Measurements from ENCODE around the gene ISLR2. TPM values are rescaled to one million over a fixed set of nuclear protein-coding genes. Genes with fewer than 3 reads are reported as not detected.
A peak's percentile ranks its signal among the peaks of the same experiment; 100 is the strongest.

Gene ISLR2
- total RNA-seq, 4 donors from 2014 or later: 0.41 to 27.3 (median 1.4) TPM

DNA sequence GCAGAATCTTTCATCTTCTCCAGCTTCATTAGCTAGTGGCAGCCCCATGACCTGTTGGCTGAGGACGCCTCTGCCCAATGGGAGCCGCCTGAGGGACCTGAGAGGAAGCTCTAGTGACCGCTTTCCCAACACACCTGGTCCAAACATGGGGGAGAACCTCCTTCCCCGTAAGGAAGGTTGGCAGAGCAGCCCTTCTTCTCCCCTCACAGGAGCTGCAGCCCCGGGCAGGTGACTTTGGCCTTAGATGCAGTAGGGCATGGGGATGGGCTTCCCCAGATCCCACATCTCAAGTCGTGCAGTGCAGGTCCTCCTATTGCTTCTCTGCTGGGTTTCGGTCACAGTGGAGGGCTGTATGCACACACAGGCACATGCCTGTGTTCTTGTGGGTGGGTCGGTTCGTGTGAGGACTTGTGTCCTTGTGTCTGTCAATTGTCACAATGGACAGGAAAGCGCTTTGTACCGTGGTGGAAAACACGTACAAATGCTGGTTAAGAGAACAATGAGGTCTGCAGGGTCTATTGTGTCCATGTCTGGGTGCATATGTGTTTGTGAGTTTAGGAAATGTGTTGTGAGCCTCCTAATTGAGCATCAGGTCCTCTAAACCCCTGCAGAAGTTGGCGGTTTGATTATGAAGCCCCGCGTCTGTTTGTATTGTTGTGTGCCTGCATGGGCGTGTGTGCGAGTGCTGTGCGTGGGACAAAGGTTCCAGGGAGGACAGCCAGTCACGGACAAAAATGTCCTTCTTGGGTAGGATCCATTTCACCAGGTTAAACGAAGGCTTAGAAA, 1.4 kb downstream of the ISLR2 start:
- H3K36me3 ChIP-seq: no peaks in the 10 kb centered on the region
- H3K9me3 ChIP-seq: no peaks in the 10 kb centered on the region
- no peak for TF ChIP-seq POLR2AphosphoS5 (IDR thresholded peaks at IDR 0.05)
- TF ChIP-seq, protein P1, sequence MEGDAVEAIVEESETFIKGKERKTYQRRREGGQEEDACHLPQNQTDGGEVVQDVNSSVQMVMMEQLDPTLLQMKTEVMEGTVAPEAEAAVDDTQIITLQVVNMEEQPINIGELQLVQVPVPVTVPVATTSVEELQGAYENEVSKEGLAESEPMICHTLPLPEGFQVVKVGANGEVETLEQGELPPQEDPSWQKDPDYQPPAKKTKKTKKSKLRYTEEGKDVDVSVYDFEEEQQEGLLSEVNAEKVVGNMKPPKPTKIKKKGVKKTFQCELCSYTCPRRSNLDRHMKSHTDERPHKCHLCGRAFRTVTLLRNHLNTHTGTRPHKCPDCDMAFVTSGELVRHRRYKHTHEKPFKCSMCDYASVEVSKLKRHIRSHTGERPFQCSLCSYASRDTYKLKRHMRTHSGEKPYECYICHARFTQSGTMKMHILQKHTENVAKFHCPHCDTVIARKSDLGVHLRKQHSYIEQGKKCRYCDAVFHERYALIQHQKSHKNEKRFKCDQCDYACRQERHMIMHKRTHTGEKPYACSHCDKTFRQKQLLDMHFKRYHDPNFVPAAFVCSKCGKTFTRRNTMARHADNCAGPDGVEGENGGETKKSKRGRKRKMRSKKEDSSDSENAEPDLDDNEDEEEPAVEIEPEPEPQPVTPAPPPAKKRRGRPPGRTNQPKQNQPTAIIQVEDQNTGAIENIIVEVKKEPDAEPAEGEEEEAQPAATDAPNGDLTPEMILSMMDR (IDR thresholded peaks at IDR 0.05): no peak
- TF ChIP-seq POLR2A (IDR thresholded peaks at IDR 0.05): no peak
- TF ChIP-seq EP300 (IDR thresholded peaks at IDR 0.05; ENCODE audit: low read depth): no peak
- in situ Hi-C loops (cut with MboI; ENCODE audit: low pct_ligation_motif_present in 1 of 4, low pct_unique_long_range_greater_than_20kb in 1 of 4, low sequenced_read_pairs in 3 of 4) (loop anchor here in 1 of 4 donors (25.0 kb wide), 1 partner anchor 180 kb away; no protein-coding TSS in a partner anchor), intact Hi-C loops (cut with DNase I; ENCODE audit: low total_unique reads) (no loop called here)
- no peak overlapping the region for H3K27ac ChIP-seq
- no peak overlapping the region for H3K4me3 ChIP-seq
- 4 to 27% methylated on average over 5 to 20 of the region's 20 CpGs for WGBS, 2 donors (ENCODE audit: low coverage in 1 of 2)
- peaks cover 99% of the 10 kb centered on the region for H3K27me3 ChIP-seq
- H3K4me1 ChIP-seq: peaks cover 6 to 46% (median 20%) of the 10 kb centered on the region in 4 donors
- no peak for DNase-seq

DNA sequence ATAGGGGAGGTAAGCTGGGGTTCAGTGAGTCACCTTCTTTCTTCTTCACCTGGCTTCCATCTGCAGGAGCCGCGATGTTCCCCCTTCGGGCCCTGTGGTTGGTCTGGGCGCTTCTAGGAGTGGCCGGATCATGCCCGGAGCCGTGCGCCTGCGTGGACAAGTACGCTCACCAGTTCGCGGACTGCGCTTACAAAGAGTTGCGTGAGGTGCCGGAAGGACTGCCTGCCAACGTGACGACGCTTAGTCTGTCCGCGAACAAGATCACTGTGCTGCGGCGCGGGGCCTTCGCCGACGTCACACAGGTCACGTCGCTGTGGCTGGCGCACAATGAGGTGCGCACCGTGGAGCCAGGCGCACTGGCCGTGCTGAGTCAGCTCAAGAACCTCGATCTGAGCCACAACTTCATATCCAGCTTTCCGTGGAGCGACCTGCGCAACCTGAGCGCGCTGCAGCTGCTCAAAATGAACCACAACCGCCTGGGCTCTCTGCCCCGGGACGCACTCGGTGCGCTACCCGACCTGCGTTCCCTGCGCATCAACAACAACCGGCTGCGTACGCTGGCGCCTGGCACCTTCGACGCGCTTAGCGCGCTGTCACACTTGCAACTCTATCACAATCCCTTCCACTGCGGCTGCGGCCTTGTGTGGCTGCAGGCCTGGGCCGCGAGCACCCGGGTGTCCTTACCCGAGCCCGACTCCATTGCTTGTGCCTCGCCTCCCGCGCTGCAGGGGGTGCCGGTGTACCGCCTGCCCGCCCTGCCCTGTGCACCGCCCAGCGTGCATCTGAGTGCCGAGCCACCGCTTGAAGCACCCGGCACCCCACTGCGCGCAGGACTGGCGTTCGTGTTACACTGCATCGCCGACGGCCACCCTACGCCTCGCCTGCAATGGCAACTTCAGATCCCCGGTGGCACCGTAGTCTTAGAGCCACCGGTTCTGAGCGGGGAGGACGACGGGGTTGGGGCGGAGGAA, 2.6 kb downstream of the ISLR2 start:
- Histone ChIP-seq H3K27ac (no peak overlapping the region), H3K4me3 (no peak overlapping the region), H3K4me1 (peaks cover 7 to 45% (median 22%) of the 10 kb centered on the region in 4 donors), H3K36me3 (no peaks in the 10 kb centered on the region), H3K27me3 (peaks cover 100% of the 10 kb centered on the region), H3K9me3 (no peaks in the 10 kb centered on the region)
- WGBS, 2 donors (ENCODE audit: low coverage in 1 of 2): 44% methylated on average over 89 of the region's 90 CpGs; no CpG with 5 or more reads in 1 of the 2 donors
- no peak for TF ChIP-seq POLR2A (IDR thresholded peaks at IDR 0.05)
- in situ Hi-C loops (cut with MboI; ENCODE audit: low pct_ligation_motif_present in 1 of 4, low pct_unique_long_range_greater_than_20kb in 1 of 4, low sequenced_read_pairs in 3 of 4) (loop anchor here in 1 of 4 donors (25.0 kb wide), 1 partner anchor 179 kb away; no protein-coding TSS in a partner anchor), intact Hi-C loops (cut with DNase I; ENCODE audit: low total_unique reads) (no loop called here)
- DNase-seq: no peak

DNA sequence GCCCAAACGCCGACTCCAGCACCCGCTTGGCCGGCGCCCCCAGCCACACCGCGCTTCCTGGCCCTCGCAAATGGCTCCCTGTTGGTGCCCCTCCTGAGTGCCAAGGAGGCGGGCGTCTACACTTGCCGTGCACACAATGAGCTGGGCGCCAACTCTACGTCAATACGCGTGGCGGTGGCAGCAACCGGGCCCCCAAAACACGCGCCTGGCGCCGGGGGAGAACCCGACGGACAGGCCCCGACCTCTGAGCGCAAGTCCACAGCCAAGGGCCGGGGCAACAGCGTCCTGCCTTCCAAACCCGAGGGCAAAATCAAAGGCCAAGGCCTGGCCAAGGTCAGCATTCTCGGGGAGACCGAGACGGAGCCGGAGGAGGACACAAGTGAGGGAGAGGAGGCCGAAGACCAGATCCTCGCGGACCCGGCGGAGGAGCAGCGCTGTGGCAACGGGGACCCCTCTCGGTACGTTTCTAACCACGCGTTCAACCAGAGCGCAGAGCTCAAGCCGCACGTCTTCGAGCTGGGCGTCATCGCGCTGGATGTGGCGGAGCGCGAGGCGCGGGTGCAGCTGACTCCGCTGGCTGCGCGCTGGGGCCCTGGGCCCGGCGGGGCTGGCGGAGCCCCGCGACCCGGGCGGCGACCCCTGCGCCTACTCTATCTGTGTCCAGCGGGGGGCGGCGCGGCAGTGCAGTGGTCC, 3.5 kb downstream of the ISLR2 start:
- Histone ChIP-seq H3K4me3 (no peak overlapping the region), H3K27ac (no peak overlapping the region), H3K27me3 (peaks cover 99% of the 10 kb centered on the region), H3K36me3 (no peaks in the 10 kb centered on the region), H3K4me1 (peaks cover 5 to 38% (median 18%) of the 10 kb centered on the region in 4 donors), H3K9me3 (no peaks in the 10 kb centered on the region)
- in situ Hi-C loops (cut with MboI; ENCODE audit: low pct_ligation_motif_present in 1 of 4, low pct_unique_long_range_greater_than_20kb in 1 of 4, low sequenced_read_pairs in 3 of 4): loop anchor here in 1 of 4 donors (25.0 kb wide), 1 partner anchor 178 kb away; no protein-coding TSS in a partner anchor
- TF ChIP-seq POLR2AphosphoS5 (IDR thresholded peaks at IDR 0.05): no peak
- no peak for TF ChIP-seq EP300 (IDR thresholded peaks at IDR 0.05; ENCODE audit: low read depth)
- TF ChIP-seq, protein P1 (IDR thresholded peaks at IDR 0.05): no peak
- no peak for TF ChIP-seq POLR2A (IDR thresholded peaks at IDR 0.05)
- DNase-seq: no peak
- 28% methylated on average over 47 of the region's 71 CpGs; no CpG with 5 or more reads in 1 of the 2 donors for WGBS, 2 donors (ENCODE audit: low coverage in 1 of 2)
- intact Hi-C loops (cut with DNase I; ENCODE audit: low total_unique reads): no loop called here

DNA sequence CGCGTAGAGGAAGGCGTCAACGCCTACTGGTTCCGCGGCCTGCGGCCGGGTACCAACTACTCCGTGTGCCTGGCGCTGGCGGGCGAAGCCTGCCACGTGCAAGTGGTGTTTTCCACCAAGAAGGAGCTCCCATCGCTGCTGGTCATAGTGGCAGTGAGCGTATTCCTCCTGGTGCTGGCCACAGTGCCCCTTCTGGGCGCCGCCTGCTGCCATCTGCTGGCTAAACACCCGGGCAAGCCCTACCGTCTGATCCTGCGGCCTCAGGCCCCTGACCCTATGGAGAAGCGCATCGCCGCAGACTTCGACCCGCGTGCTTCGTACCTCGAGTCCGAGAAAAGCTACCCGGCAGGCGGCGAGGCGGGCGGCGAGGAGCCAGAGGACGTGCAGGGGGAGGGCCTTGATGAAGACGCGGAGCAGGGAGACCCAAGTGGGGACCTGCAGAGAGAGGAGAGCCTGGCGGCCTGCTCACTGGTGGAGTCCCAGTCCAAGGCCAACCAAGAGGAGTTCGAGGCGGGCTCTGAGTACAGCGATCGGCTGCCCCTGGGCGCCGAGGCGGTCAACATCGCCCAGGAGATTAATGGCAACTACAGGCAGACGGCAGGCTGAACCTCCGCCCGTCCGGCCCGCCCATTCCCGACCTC, 4.1 kb downstream of the ISLR2 start:
- in situ Hi-C loops (cut with MboI; ENCODE audit: low pct_ligation_motif_present in 1 of 4, low pct_unique_long_range_greater_than_20kb in 1 of 4, low sequenced_read_pairs in 3 of 4): loop anchor here in 1 of 4 donors (25.0 kb wide), 1 partner anchor 178 kb away; no protein-coding TSS in a partner anchor
- Histone ChIP-seq H3K9me3 (no peaks in the 10 kb centered on the region), H3K27ac (no peak overlapping the region), H3K36me3 (no peaks in the 10 kb centered on the region), H3K27me3 (peaks cover 99% of the 10 kb centered on the region), H3K4me3 (no peak overlapping the region), H3K4me1 (peaks cover 5 to 38% (median 18%) of the 10 kb centered on the region in 4 donors)
- TF ChIP-seq, protein P1 (IDR thresholded peaks at IDR 0.05): peak; percentile 21 to 41 (median 28)
- no peak for TF ChIP-seq POLR2A (IDR thresholded peaks at IDR 0.05)
- TF ChIP-seq POLR2AphosphoS5 (IDR thresholded peaks at IDR 0.05): no peak
- WGBS, 2 donors (ENCODE audit: low coverage in 1 of 2): 17% methylated on average over 44 of the region's 53 CpGs; no CpG with 5 or more reads in 1 of the 2 donors
- peak; percentile 38 for DNase-seq
- intact Hi-C loops (cut with DNase I; ENCODE audit: low total_unique reads): no loop called here

All from transverse colon (tissue), 4 donors.